Small intestine (tissue), 7 donors: ENCODE results near the gene TEX29. TPM values are rescaled to one million over a fixed set of nuclear protein-coding genes. Genes with fewer than 3 reads are reported as not detected.

Experiments used
- DNase-seq, 2 donors: peaks; one replicate each; pipeline versions ENCODE4 v3.0.0 to v3.0.0-alpha.2; 2013
- FAIRE-seq: peaks from 2 replicates; lab custom pipeline; 2012; peaks lifted over from hg19 to GRCh38; lab: Jason Lieb, UNC
- H3K27ac ChIP-seq, 3 donors: one replicate each; pipeline ENCODE4 v1.5.1; 2013; ENCODE audit warnings: low read length in 2 of 3, mild to moderate bottlenecking in 2 of 3, control low read depth in 1 of 3, inconsistent platforms in 1 of 3, low read depth in 1 of 3, moderate library complexity in 1 of 3
- H3K27me3 ChIP-seq, 3 donors: one replicate each; pipeline ENCODE4 v1.6.1; 2013; ENCODE audit warnings: low read length in 3 of 3, inconsistent platforms in 1 of 3; ENCODE audit not compliant: control insufficient read depth in 3 of 3, insufficient read depth in 3 of 3
- H3K36me3 ChIP-seq, 3 donors: one replicate each; pipeline ENCODE4 v1.6.1; 2013; ENCODE audit warnings: low read length in 3 of 3, inconsistent platforms in 1 of 3, low read depth in 1 of 3, mild to moderate bottlenecking in 1 of 3, moderate library complexity in 1 of 3; ENCODE audit not compliant: control insufficient read depth in 3 of 3, insufficient read depth in 2 of 3
- H3K4me1 ChIP-seq, 3 donors: one replicate each; pipeline ENCODE4 v1.6.1; 2013; ENCODE audit warnings: low read length in 2 of 3, inconsistent platforms in 1 of 3, low read depth in 1 of 3, mild to moderate bottlenecking in 1 of 3, moderate library complexity in 1 of 3; ENCODE audit not compliant: control insufficient read depth in 3 of 3, insufficient read depth in 2 of 3
- H3K4me3 ChIP-seq, 3 donors: one replicate each; pipeline ENCODE4 v1.5.1; 2013; ENCODE audit warnings: low read length in 3 of 3, control low read depth in 1 of 3, inconsistent platforms in 1 of 3, low read depth in 1 of 3, mild to moderate bottlenecking in 1 of 3, moderate library complexity in 1 of 3
- H3K9me3 ChIP-seq, 2 donors: one replicate each; pipeline ENCODE4 v1.6.1; 2013; ENCODE audit warnings: low read depth in 1 of 2, low read length in 1 of 2; ENCODE audit not compliant: control insufficient read depth in 2 of 2, insufficient read depth in 1 of 2
- WGBS, 3 donors: extraction: QIAGEN DNeasy Blood & Tissue Kit; methylation state at CpG; one replicate each; pipeline ENCODE4 v1.1.7; 2013; 5-methylcytosine and 5-hydroxymethylcytosine counted together
- polyA plus RNA-seq, 4 donors: library from polyadenylated mRNA; stranded (reverse) in 3 of 4; unstranded in 1 of 4; fragments of 200-250 nt in 3 of 4; fragments of 120-200 nt in 1 of 4; gene quantifications; one replicate each; pipeline versions ENCODE4 v1.2.1 to v1.2.3, GENCODE V29; 2013
- donor health status: healthy with polysubstance abuse.
- donor health status: control.
- donor health status: control.
- donor health status: Bipolar disorder and iron deficiency.
- donor health status: healthy.

TEX29 gene
- polyA plus RNA-seq, 4 donors: 0.15 to 5.8 (median 1.7) TPM

DNA sequence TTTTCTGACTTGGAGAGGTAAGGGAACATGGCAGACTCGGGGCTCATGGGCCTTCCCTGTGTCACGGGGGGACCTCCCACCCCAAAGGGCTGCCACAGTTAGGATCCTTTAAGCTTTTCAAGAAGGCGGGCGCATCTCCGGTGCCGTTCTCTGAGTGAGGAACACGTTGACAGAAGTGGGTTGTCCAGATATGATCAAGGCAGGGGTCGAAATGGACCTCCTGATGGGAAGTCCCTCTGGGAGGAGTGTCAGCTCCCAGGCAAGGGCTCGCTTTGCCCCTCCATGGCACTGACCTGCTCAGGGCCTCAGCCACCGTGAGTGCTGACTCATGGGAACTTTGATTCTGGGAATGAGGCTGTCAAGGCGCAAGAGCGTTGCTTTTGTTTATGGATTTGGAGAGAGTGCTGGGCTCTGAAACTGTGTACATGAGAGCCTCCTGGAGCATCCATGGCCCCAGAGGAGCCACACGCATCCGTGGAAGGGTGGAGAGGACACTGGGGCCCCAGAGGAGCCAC lies 6.5 kb upstream of the TEX29 start:
- Histone ChIP-seq H3K4me1 (no peaks in the 10 kb centered on the region), H3K36me3 (peaks cover 0 to 17% (median 2%) of the 10 kb centered on the region in 3 donors), H3K27me3 (no peaks in the 10 kb centered on the region), H3K27ac (no peak overlapping the region), H3K4me3 (no peak overlapping the region), H3K9me3 (peaks cover 0 to 30% of the 10 kb centered on the region in 2 donors)
- WGBS, 3 donors: 80 to 83% (median 81%) methylated on average over 14 of the region's 14 CpGs
- FAIRE-seq: no peak
- DNase-seq: no peak

DNA sequence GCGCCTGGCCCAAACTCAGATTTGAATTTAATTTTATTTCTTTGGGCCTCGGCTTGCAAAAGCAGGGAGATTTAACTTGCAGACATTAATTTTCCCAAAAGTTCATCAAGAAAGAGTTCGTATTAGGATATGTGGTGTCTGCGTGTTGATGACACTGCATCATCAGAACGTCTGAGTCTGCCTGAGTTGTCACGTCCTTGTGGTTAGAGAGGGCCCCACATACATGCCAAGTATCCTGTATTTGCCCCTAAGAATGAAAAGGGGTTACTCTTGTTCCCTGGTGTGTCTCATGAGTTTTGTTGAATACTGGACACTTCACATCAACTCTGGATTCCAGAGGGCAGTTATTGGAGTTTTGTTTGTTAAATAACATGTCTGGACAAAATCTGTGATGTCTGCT lies 5.6 kb upstream of the TEX29 start:
- Histone ChIP-seq H3K4me3 (no peak overlapping the region), H3K9me3 (peaks cover 0 to 29% of the 10 kb centered on the region in 2 donors), H3K36me3 (peaks cover 0 to 16% (median 2%) of the 10 kb centered on the region in 3 donors), H3K27ac (no peak overlapping the region), H3K4me1 (no peaks in the 10 kb centered on the region), H3K27me3 (no peaks in the 10 kb centered on the region)
- DNase-seq (no peak), FAIRE-seq (no peak)
- WGBS, 3 donors: 73 to 86% (median 82%) methylated on average over 6 of the region's 6 CpGs

- no peak for FAIRE-seq
Observed at GRCh38 chr13:111315347-111315995, 5.0 kb upstream of the TEX29 start.

GRCh38 chr13:111316161-111316730 lies 4.2 kb upstream of the TEX29 start:
- FAIRE-seq: no peak
- WGBS, 3 donors: 82 to 88% (median 85%) methylated on average over 12 of the region's 12 CpGs
- no peaks in the 10 kb centered on the region for H3K27me3 ChIP-seq

More at GRCh38 chr13:111315347-111315995, 5.0 kb upstream of the TEX29 start:
- Histone ChIP-seq H3K27me3 (no peaks in the 10 kb centered on the region), H3K9me3 (peaks cover 0 to 25% of the 10 kb centered on the region in 2 donors), H3K27ac (no peak overlapping the region), H3K4me1 (no peaks in the 10 kb centered on the region), H3K36me3 (peaks cover 0 to 16% (median 2%) of the 10 kb centered on the region in 3 donors), H3K4me3 (no peak overlapping the region)
- DNase-seq: no peak
- WGBS, 3 donors: 79 to 96% (median 90%) methylated on average over 11 to 15 of the region's 15 CpGs

DNA sequence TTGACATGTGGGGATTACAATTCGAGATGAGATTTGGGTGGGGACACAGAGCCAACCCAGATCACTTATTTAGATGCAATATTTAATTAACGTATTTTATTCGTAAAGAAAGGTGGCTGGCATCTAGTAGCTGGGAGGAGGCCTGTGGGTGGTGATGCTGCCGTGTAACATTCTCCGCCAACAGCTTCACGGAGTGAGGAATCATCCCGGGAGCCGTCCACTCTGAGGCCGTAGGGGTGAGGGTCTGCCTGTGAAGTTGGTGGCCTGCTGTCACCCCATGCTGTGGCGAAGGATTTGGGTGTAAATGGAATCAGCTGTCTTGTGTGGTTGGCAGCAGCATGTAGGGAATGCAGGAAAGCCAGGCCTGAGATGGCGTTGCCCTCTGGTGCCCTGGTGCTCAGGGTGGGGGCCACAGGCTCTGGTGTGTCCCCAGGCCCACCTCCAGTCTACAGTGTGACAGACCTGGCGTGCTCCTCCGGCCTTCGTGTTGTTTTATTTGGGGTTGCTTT lies 3.3 kb upstream of the TEX29 start:
- Histone ChIP-seq H3K4me1 (no peaks in the 10 kb centered on the region), H3K4me3 (no peak overlapping the region), H3K27ac (no peak overlapping the region), H3K36me3 (peaks cover 0 to 12% (median 2%) of the 10 kb centered on the region in 3 donors), H3K27me3 (no peaks in the 10 kb centered on the region), H3K9me3 (peaks cover 0 to 12% of the 10 kb centered on the region in 2 donors)
- FAIRE-seq (no peak), DNase-seq (no peak)
- 94 to 95% (median 95%) methylated on average over 14 of the region's 14 CpGs for WGBS, 3 donors

More at GRCh38 chr13:111316161-111316730, 4.2 kb upstream of the TEX29 start:
- Histone ChIP-seq H3K36me3 (peaks cover 0 to 16% (median 2%) of the 10 kb centered on the region in 3 donors), H3K4me1 (no peaks in the 10 kb centered on the region), H3K27ac (no peak overlapping the region), H3K4me3 (no peak overlapping the region), H3K9me3 (peaks cover 0 to 21% of the 10 kb centered on the region in 2 donors)
- no peak for DNase-seq

DNA sequence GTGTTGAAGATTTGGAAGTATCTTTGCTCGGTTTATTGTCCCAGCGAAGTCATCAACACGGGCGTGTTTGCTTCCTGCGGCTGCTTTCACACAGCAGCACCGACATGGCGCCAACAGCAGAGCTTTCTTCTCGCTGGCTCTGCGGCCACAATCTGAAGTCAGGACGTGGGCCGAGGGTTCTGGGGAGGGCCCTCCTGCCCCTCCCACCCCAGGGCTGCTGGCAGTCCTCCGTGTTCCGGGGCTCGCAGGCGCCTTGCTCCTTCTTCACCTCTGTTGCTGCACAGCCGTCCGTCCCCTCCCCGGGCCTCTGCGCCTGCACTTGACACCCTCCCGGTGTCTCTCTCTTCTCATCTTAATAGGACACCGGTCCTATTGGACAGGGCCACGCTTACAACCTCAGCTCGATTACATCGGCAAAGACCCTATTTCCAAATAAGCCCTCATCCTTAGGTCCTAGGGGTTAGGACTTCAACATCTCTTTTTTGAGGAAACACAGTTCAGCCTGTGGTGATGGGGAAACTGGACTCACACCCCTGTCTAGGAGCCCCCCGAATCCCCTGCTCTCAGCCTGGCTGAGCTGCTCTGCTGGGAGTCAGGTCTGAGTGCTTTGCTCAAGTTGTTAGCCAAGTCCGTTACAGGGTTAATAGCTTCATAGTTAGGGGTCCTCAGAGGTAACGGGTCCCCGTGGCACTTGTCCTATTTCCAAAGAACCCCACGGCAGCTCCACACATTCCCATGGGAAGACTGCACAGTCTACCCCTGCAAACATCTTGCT lies 2.7 kb upstream of the TEX29 start:
- Histone ChIP-seq H3K4me1 (no peaks in the 10 kb centered on the region), H3K36me3 (peaks cover 0 to 8% (median 0%) of the 10 kb centered on the region in 3 donors), H3K9me3 (peaks cover 0 to 7% of the 10 kb centered on the region in 2 donors), H3K4me3 (no peak overlapping the region), H3K27me3 (no peaks in the 10 kb centered on the region), H3K27ac (no peak overlapping the region)
- FAIRE-seq (no peak), DNase-seq (no peak)
- 84 to 94% (median 87%) methylated on average over 29 of the region's 29 CpGs for WGBS, 3 donors

- 68 to 87% (median 78%) methylated on average over 13 of the region's 13 CpGs for WGBS, 3 donors
- H3K4me1 ChIP-seq: no peaks in the 10 kb centered on the region
- H3K4me3 ChIP-seq: no peak overlapping the region
- no peaks in the 10 kb centered on the region for H3K27me3 ChIP-seq
- peaks cover 0 to 6% (median 0%) of the 10 kb centered on the region in 3 donors for H3K36me3 ChIP-seq
- peaks cover 0 to under 1% of the 10 kb centered on the region in 2 donors for H3K9me3 ChIP-seq
- no peak for DNase-seq
- no peak overlapping the region for H3K27ac ChIP-seq
- FAIRE-seq: no peak
Observed at GRCh38 chr13:111318386-111318785, 2.1 kb upstream of the TEX29 start.

DNA sequence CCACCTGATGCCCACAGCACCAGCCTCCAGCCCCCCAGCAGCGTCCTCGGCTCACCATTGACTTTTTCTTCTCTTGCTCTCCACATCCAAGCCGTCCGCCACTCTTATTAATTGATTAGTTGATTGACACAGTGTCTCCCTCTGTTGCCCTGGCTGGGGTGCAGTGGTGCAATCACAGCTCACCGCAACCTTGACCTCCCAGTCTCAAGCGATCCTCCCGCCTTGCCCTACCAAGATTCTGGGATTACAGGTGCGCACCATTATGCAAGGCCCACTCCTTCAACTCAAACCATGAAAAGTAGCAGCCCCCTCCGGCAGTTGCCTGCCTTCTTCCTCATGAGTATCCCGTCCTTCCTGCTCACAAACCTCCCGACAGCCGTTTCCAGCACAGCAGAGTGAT lies 921 bp upstream of the TEX29 start:
- no peak for DNase-seq
- no peak for FAIRE-seq
- Histone ChIP-seq H3K4me1 (no peaks in the 10 kb centered on the region), H3K9me3 (no peaks in the 10 kb centered on the region), H3K4me3 (no peak overlapping the region), H3K27ac (no peak overlapping the region), H3K27me3 (no peaks in the 10 kb centered on the region), H3K36me3 (peaks cover 0 to 6% (median 0%) of the 10 kb centered on the region in 3 donors)
- 92 to 96% (median 93%) methylated on average over 12 of the region's 12 CpGs for WGBS, 3 donors
